Lung (tissue), 12 donors: ENCODE data around the gene SCN4B. TPM values are rescaled to one million over a fixed set of nuclear protein-coding genes. Genes with fewer than 3 reads are reported as not detected.

ENCODE experiments used
- ATAC-seq: fragments of 200-7000 bp; cut with Tn5 transposase; one replicate; pipeline ENCODE4 v1.9.1; 2020; ENCODE audit warnings: moderate number of reproducible peaks; ENCODE audit not compliant: insufficient read depth, low FRiP score
- DNase-seq, 3 donors: peaks; one replicate each; pipeline ENCODE4 v3.0.0-alpha.2; 2013 to 2017
- H3K27ac ChIP-seq, 2 donors: one replicate each; pipeline ENCODE4 v1.5.1; 2013; ENCODE audit warnings: mild to moderate bottlenecking in 2 of 2, moderate library complexity in 2 of 2, control low read depth in 1 of 2, inconsistent platforms in 1 of 2, low read depth in 1 of 2, low read length in 1 of 2
- H3K27me3 ChIP-seq, 3 donors: one replicate each; pipeline ENCODE4 v1.5.1; 2013; ENCODE audit warnings: low read length in 2 of 3; ENCODE audit not compliant: control insufficient read depth in 3 of 3, insufficient read depth in 3 of 3
- H3K36me3 ChIP-seq, 4 donors: one replicate each; pipeline ENCODE4 v1.5.1; 2013; ENCODE audit warnings: low read length in 4 of 4, mild to moderate bottlenecking in 1 of 4, moderate library complexity in 1 of 4; ENCODE audit not compliant: control insufficient read depth in 4 of 4, insufficient read depth in 4 of 4
- H3K4me1 ChIP-seq, 5 donors: one replicate each; pipeline ENCODE4 v1.5.1; 2013; ENCODE audit warnings: low read length in 5 of 5, mild to moderate bottlenecking in 2 of 5, moderate library complexity in 1 of 5; ENCODE audit not compliant: control insufficient read depth in 5 of 5, insufficient read depth in 5 of 5
- H3K4me3 ChIP-seq: one replicate; pipeline ENCODE4 v1.5.1; 2013; ENCODE audit warnings: mild to moderate bottlenecking, control low read depth, moderate library complexity
- H3K9ac ChIP-seq, 2 donors: one replicate each; pipeline ENCODE4 v1.5.1; 2013; ENCODE audit warnings: low read length in 2 of 2, control low read depth in 1 of 2; ENCODE audit not compliant: insufficient read depth in 1 of 2
- H3K9me3 ChIP-seq, 4 donors: one replicate each; pipeline ENCODE4 v1.5.1; 2013; ENCODE audit warnings: low read length in 3 of 4, mild to moderate bottlenecking in 1 of 4, moderate library complexity in 1 of 4; ENCODE audit not compliant: control insufficient read depth in 4 of 4, insufficient read depth in 3 of 4
- CTCF ChIP-seq: IDR thresholded peaks from 2 replicates; pipeline ENCODE4 v1.5.1; 2012; ENCODE audit warnings: mild to moderate bottlenecking; ENCODE audit errors: control extremely low read depth, extremely low read depth
- WGBS, 2 donors: extraction: QIAGEN DNeasy Blood & Tissue Kit; methylation state at CpG; one replicate each; pipeline ENCODE4 v1.1.7; 2013; 5-methylcytosine and 5-hydroxymethylcytosine counted together
- polyA plus RNA-seq, 2 donors: library from polyadenylated mRNA; stranded (reverse); fragments of 200-250 nt; gene quantifications; one replicate each; pipeline ENCODE4 v1.2.1, GENCODE V29; 2013
- total RNA-seq, 2 donors: library from RNA; depleted of rRNA in 1 of 2; stranded (reverse); fragments of >200 nt in 1 of 2; gene quantifications; one replicate each; pipeline ENCODE4 v1.2.1, GENCODE V29; 2014 to 2021
- donor health status: control.
- donor health status: control.
- donor health status: Bipolar disorder and iron deficiency.
- donor health status: healthy.
- donor health status: DM: yes; HTN: yes; CAD: no.

Gene SCN4B
- total and polyA plus RNA-seq, 4 donors: 0.95 to 5.2 (median 2.3) TPM

GRCh38 chr11:118200497-118200896 lies 47.9 kb upstream of the SCN4B start:
- Histone ChIP-seq H3K36me3 (no peaks in the 10 kb centered on the region), H3K4me1 (peaks cover 0 to 1% (median 0%) of the 10 kb centered on the region in 5 donors), H3K27me3 (no peaks in the 10 kb centered on the region), H3K9ac (no peak overlapping the region), H3K27ac (no peak overlapping the region), H3K4me3 (no peak overlapping the region), H3K9me3 (no peaks in the 10 kb centered on the region)
- no peak for ATAC-seq
- no peak for DNase-seq
- WGBS, 2 donors: 89 to 96% methylated on average over 5 of the region's 5 CpGs
- TF ChIP-seq CTCF: no peak

GRCh38 chr11:118199135-118199534 lies 46.5 kb upstream of the SCN4B start:
- no peak for DNase-seq
- Histone ChIP-seq H3K4me3 (no peak overlapping the region), H3K27me3 (no peaks in the 10 kb centered on the region), H3K27ac (no peak overlapping the region), H3K4me1 (peaks cover 0 to 13% (median under 1%) of the 10 kb centered on the region in 5 donors), H3K9ac (no peak overlapping the region), H3K36me3 (peaks cover 0 to under 1% (median 0%) of the 10 kb centered on the region in 4 donors), H3K9me3 (no peaks in the 10 kb centered on the region)
- WGBS, 2 donors: 78 to 89% methylated on average over 6 of the region's 6 CpGs
- ATAC-seq: no peak
- TF ChIP-seq CTCF: no peak

- no peaks in the 10 kb centered on the region for H3K27me3 ChIP-seq
- peak overlapping the region in 1 of 2 donors; percentile 57 for H3K9ac ChIP-seq
- peaks cover 0 to 2% (median 0%) of the 10 kb centered on the region in 4 donors for H3K9me3 ChIP-seq
- H3K4me3 ChIP-seq: no peak overlapping the region
- H3K36me3 ChIP-seq: peaks cover 0 to 3% (median 0%) of the 10 kb centered on the region in 4 donors
- H3K4me1 ChIP-seq: peaks cover 0 to 13% (median 4%) of the 10 kb centered on the region in 5 donors
- ATAC-seq (peak; percentile 84), DNase-seq (peak; percentile 70 to 79 (median 79))
- H3K27ac ChIP-seq: no peak overlapping the region
- peak; percentile 89 for TF ChIP-seq CTCF
- WGBS, 2 donors: 1 to 2% methylated on average over 9 of the region's 9 CpGs
Observed at GRCh38 chr11:118198370-118198769, 45.7 kb upstream of the SCN4B start.
